Spinal cord (tissue), 10 donors: ENCODE results near the gene FGA. TPM values are rescaled to one million over a fixed set of nuclear protein-coding genes. Genes with fewer than 3 reads are reported as not detected.
"Not testable (repeated sequence)": the region's sequence is repeated elsewhere in the genome, so short reads cannot be mapped to it uniquely, and the experiment has no call there.

Source experiments
- DNase-seq, 6 donors: peaks; one replicate each; pipeline versions ENCODE4 v3.0.0 to v3.0.0-alpha.2; 2013 to 2015; ENCODE audit warnings: low spot score in 6 of 6, low read depth in 4 of 6
- H3K27ac ChIP-seq: one replicate; pipeline ENCODE4 v1.5.1; 2013; ENCODE audit warnings: low read depth, low read length, control low read depth
- H3K27me3 ChIP-seq: one replicate; pipeline ENCODE4 v1.6.1; 2013; ENCODE audit warnings: low read length; ENCODE audit not compliant: control insufficient read depth, insufficient read depth
- H3K36me3 ChIP-seq: one replicate; pipeline ENCODE4 v1.6.1; 2013; ENCODE audit warnings: low read length; ENCODE audit not compliant: control insufficient read depth, insufficient read depth
- H3K4me1 ChIP-seq: one replicate; pipeline ENCODE4 v1.6.1; 2013; ENCODE audit warnings: low read length; ENCODE audit not compliant: control insufficient read depth, insufficient read depth
- H3K4me3 ChIP-seq: one replicate; pipeline ENCODE4 v1.5.1; 2013; ENCODE audit warnings: low read depth, low read length, control low read depth
- H3K9me3 ChIP-seq: one replicate; pipeline ENCODE4 v1.6.1; 2013; ENCODE audit warnings: low read length; ENCODE audit not compliant: control insufficient read depth, insufficient read depth
- WGBS: methylation state at CpG from one replicate; pipeline ENCODE4 v1.1.5; 2013; ENCODE audit warnings: missing lambda C conversion rate; ENCODE audit not compliant: insufficient coverage; 5-methylcytosine and 5-hydroxymethylcytosine counted together
- polyA plus RNA-seq, 2 donors: library from polyadenylated mRNA; unstranded; fragments of 120-200 nt; gene quantifications; one replicate each; pipeline ENCODE4 v1.2.1, GENCODE V29; 2013; ENCODE audit not compliant: insufficient read length in 2 of 2
- total RNA-seq, 2 donors: library from RNA; depleted of rRNA in 1 of 2; stranded (reverse); fragments of 120-200 nt in 1 of 2; fragments of >200 nt in 1 of 2; gene quantifications; one replicate each; pipeline versions ENCODE4 v1.2.3 to v1.2.4, GENCODE V29; 2013 to 2014
- donor health status: healthy.

The FGA gene
- total and polyA plus RNA-seq, 4 donors, result 1.7 TPM; not detected in 3

DNA sequence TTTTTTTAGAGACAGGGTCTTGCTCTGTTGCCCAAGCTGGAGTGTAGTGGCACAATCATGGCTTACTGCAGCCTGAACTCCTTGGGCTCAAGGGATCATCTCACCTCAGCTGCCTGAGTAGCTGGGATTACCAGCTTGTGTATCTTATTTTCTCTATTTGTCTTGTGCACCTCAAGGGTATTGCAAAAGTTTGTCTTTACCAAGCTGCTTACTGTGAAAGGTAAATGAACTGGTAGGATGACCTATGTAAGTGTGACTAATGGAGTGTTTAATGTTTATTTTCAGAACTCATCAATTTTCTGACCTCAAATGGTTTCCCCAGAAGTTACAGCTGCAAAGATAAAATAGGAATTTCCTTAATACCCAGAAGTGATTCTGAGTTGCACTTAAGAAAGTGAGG lies 5.3 kb upstream of the FGA start:
- Histone ChIP-seq H3K4me3 (no peak overlapping the region), H3K4me1 (no peaks in the 10 kb centered on the region), H3K36me3 (no peaks in the 10 kb centered on the region), H3K27ac (no peak overlapping the region), H3K27me3 (no peaks in the 10 kb centered on the region), H3K9me3 (no peaks in the 10 kb centered on the region)
- DNase-seq, result peak in 1 of 6 donors; percentile 1

- not testable (repeated sequence) for H3K27ac ChIP-seq, H3K4me1 ChIP-seq, H3K27me3 ChIP-seq, H3K4me3 ChIP-seq, DNase-seq, H3K36me3 ChIP-seq, H3K9me3 ChIP-seq
- 100% methylated on average over 2 of the region's 3 CpGs for WGBS
These were observed 3.8 kb upstream of the FGA start for GRCh38 chr4:154594343-154594742.

GRCh38 chr4:154593868-154594267 lies 3.3 kb upstream of the FGA start:
- Histone ChIP-seq H3K4me1 (no peaks in the 10 kb centered on the region), H3K27me3 (no peaks in the 10 kb centered on the region), H3K36me3 (no peaks in the 10 kb centered on the region), H3K4me3 (no peak overlapping the region), H3K9me3 (no peaks in the 10 kb centered on the region), H3K27ac (no peak overlapping the region)
- WGBS, result 60% methylated on average over 1 of the region's 2 CpGs
- peak in 1 of 6 donors; percentile 31 for DNase-seq

DNA sequence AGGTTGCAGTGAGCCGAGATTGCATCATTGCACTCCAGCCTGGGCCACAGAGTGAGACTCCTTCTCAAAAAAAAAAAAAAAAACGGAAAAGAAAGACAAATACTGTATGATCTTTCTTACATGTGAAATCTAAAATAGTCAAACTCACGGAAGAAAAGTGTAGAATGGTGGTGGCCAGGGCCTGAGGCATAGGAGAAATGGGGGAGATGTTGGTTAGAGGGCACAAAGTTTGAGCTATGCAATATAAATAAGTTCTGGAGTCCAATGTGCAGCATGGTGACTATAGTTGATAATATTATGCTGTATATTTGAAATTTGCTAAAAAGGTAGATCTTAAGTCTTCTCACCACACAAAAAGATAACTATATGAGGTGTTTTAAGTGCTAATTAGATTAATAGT lies 1.3 kb upstream of the FGA start:
- DNase-seq, result no peak
- H3K36me3 ChIP-seq, result no peaks in the 10 kb centered on the region
- H3K4me1 ChIP-seq, result no peaks in the 10 kb centered on the region
- H3K27me3 ChIP-seq, result no peaks in the 10 kb centered on the region
- no peak overlapping the region for H3K27ac ChIP-seq
- H3K4me3 ChIP-seq, result no peak overlapping the region
- H3K9me3 ChIP-seq, result no peaks in the 10 kb centered on the region
- no CpG with 5 or more reads among the region's 3 CpGs for WGBS

GRCh38 chr4:154589296-154590197 lies 995 bp downstream of the FGA start:
- 61% methylated on average over 3 of the region's 7 CpGs for WGBS
- Histone ChIP-seq H3K9me3 (no peaks in the 10 kb centered on the region), H3K27me3 (no peaks in the 10 kb centered on the region), H3K4me1 (no peaks in the 10 kb centered on the region), H3K4me3 (no peak overlapping the region), H3K27ac (no peak overlapping the region), H3K36me3 (no peaks in the 10 kb centered on the region)
- no peak for DNase-seq

GRCh38 chr4:154588198-154588597 lies 2.3 kb downstream of the FGA start:
- no peak overlapping the region for H3K27ac ChIP-seq
- no peaks in the 10 kb centered on the region for H3K27me3 ChIP-seq
- no peaks in the 10 kb centered on the region for H3K4me1 ChIP-seq
- H3K4me3 ChIP-seq, result no peak overlapping the region
- no CpG with 5 or more reads among the region's 2 CpGs for WGBS
- no peaks in the 10 kb centered on the region for H3K36me3 ChIP-seq
- no peak for DNase-seq
- no peaks in the 10 kb centered on the region for H3K9me3 ChIP-seq

GRCh38 chr4:154586296-154587033 lies 4.1 kb downstream of the FGA start:
- no peaks in the 10 kb centered on the region for H3K27me3 ChIP-seq
- H3K9me3 ChIP-seq, result no peaks in the 10 kb centered on the region
- H3K36me3 ChIP-seq, result no peaks in the 10 kb centered on the region
- DNase-seq, result no peak
- no peak overlapping the region for H3K27ac ChIP-seq
- 97% methylated on average over 8 of the region's 13 CpGs for WGBS
- H3K4me3 ChIP-seq, result no peak overlapping the region
- no peaks in the 10 kb centered on the region for H3K4me1 ChIP-seq

GRCh38 chr4:154585369-154586018 lies 5.0 kb downstream of the FGA start:
- Histone ChIP-seq H3K27ac (no peak overlapping the region), H3K27me3 (no peaks in the 10 kb centered on the region), H3K36me3 (no peaks in the 10 kb centered on the region), H3K9me3 (no peaks in the 10 kb centered on the region), H3K4me1 (no peaks in the 10 kb centered on the region), H3K4me3 (no peak overlapping the region)
- no peak for DNase-seq
- WGBS, result 97% methylated on average over 6 of the region's 10 CpGs

DNA sequence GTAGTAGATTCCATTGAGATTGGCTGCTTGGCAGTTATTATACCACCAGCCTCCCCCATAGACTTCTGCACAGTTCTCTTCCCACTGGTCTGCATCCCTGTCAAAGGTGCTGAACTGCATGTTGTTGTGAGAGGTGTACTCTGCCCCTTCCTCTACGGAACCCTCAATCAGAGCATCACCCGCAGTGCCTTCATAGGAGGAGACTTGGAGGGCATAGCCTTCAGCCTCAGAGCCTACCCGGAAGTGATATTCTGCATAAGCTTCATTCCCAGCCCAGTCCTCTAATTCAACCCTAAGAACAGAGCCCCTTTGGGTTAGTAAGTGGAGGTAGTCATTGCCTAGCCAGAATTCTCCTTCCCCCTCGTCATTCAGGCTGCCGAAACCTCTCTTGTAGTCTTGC lies 6.3 kb downstream of the FGA start:
- Histone ChIP-seq H3K36me3 (no peaks in the 10 kb centered on the region), H3K4me3 (no peak overlapping the region), H3K9me3 (no peaks in the 10 kb centered on the region), H3K27ac (no peak overlapping the region), H3K4me1 (no peaks in the 10 kb centered on the region), H3K27me3 (no peaks in the 10 kb centered on the region)
- no peak for DNase-seq
- no CpG with 5 or more reads among the region's 5 CpGs for WGBS
